Measurements from ENCODE around the gene PARD3.

The PARD3 gene

DNA sequence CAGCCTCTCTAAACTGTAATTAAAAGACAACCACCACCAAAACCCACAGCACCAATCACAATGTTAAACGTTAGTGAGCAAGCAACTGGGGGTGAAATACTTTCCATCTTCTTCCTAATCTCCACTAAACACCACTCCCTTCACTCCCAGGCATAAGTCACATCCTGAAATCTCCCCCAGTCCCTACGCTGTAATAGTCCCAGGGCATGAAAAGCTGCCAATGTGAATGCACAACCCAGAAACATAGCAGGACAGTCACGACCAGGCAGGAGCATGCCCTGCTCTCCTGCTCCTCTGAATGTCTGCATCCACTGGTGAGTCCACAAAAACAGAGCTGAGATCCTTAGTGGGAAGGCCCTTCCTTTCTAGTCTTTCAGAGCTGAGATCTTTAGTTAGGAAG lies 288.9 kb downstream of the PARD3 start:
- DNase-seq, result no peak

DNA sequence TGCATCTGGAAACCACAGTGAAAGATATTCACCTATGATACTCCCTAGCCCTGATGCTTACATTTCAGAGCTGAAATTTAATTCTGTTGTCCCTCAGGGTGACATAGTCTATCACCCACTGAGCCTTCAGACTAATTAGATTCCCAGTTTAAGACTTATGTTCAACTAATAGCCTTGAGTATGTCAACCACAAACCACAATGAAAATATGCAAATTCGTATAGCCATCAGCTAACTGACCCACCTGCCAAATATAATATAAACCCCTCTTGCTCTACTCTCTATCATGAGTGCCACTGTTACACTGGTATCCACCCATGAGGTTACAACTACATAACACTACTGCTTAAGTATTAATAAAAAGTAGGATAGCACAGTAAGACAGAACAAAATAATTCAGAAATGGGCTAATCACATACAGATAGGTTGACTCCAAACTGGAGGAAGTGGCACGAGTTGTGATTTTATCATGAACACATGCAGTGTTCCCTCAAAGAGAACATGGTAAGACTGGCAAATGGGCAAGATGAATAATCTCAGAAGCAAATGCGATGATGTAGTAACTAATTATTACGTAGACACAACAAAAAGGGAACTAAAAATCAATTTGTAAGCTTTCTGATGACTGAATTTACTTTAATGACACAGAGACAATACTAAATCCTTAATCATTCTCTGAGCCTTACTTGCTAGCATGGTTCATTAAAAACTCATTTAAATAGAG lies 290.6 kb downstream of the PARD3 start:
- no peak for DNase-seq

DNA sequence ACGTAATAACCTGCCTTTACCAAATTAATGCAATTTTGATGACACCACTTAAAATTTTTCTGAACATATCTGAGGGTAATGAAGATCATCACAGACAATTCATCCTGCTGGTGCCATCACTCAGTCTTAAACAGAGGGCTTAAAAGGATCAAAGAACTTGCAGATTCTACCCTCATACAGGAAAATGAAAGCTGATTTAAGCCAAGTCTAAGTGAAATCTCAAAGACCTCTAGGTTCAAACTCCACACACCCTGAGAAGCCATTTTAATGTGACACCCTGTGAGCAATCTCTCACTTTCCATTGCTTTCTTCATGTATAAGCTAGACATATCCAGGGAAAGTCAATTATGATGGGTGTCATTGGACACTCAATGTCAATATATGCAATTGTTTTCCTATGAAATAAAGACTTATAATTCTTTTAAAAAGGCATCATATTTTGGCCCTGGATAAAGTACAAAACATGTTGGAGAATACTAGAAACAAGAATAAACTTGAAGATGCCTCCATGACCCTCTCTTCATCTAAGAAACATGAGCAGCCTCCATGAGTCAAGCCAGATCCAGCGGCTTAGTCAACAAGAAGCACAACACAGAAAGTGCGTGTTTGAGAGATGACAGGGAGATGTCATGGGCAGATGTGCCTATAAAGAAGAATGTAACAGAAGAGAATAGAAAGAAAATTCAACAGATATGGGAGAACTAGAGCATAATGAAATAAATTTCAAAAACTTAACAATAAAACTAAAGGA lies 291.9 kb downstream of the PARD3 start:
- DNase-seq, result no peak

GRCh38 chr10:34522546-34522945 lies 292.6 kb downstream of the PARD3 start:
- DNase-seq, result no peak

DNA sequence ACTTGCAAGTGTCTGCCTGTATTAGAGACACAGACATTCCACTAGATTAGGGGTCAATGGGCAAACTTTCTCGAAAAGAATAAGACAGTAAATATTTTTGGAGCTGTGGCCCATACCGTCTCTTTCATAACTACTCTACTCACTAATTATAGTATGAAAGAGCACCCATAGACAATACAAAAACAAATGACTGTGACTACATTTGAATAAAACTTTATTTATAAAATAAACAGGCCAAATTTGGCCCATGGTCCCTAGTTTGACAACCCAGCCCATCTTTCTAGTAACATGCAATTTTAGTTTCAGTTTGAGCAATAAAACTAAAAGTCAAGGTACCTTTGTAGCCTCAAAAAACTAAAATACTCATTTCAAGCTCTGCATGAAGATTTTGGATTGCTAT lies 294.6 kb downstream of the PARD3 start:
- no peak for DNase-seq

DNA sequence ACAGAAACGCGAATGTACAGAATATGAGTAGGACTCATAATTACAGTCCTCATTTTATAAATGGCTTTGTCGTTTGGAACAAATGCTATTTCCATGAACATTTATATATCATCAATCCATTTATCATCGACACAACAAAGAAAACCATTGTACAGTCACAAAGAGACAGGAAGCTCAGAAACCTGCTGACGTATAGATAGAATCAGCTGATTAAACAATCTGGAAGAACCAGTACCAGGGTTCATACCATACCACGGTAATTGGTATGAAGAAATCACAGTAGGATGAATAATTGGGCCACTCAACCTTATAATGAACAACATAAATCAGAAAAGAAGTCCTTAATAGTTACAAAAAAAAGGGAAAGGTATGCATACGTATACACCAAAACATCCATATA lies 295.0 kb downstream of the PARD3 start:
- no peak for DNase-seq

DNA sequence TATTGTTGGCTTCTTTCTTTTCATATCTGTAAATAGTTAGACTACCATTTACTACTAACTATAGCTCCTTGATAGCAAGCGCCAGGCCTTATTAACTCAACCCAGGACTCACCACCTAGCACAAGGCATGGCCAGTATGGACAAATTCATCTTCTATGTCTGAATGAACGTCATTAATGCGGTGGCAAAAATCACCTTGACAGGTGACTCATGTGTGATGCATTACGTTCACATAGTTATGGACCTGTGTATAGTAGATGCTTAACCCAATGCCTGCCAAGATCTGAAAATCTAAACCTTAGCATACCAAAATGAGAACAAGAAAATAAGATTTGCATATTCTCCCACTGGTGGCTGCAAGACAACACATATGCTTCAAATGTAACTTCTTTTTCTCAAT lies 300.8 kb downstream of the PARD3 start:
- no peak for DNase-seq

DNA sequence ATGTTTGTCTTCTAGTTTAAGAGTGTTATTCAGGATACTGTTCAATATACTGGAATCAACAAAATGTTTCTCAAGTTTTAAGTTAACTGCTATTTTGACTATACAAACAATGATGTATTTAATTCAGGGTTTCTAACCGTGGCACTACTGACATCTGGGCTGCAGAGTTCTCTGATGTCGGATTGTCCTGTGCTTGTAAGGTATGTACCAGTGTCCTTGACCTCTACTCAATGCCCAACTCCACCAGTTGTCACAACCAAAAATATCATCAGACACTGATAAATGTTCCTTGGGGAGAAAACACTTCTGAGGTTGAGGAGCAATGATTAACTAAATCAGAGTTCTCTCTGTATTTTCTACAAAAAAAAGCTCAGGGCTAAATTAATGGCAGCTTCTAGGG lies 301.5 kb downstream of the PARD3 start:
- no peak for DNase-seq

DNA sequence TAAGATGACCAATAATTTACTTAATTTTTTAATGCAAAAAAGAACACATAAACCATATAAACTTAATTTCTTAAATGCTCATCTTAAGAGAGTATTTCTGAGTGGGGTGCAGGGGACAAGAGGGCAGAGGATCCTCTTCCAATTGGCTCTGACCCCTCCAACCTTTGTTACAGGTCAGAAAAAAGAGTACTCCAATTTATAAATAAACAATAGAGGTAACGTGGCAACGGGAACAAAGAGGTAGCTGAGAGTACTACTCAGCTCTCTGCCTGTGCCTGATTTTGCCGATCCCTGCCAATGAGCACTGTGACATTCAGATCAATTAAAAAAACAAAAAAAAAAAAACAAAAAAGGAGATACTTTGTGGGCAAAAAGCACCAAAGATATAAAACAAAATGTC lies 307.9 kb downstream of the PARD3 start:
- no peak for DNase-seq

- no peak for DNase-seq
Observed at GRCh38 chr10:34506786-34507185, 308.3 kb downstream of the PARD3 start.

DNA sequence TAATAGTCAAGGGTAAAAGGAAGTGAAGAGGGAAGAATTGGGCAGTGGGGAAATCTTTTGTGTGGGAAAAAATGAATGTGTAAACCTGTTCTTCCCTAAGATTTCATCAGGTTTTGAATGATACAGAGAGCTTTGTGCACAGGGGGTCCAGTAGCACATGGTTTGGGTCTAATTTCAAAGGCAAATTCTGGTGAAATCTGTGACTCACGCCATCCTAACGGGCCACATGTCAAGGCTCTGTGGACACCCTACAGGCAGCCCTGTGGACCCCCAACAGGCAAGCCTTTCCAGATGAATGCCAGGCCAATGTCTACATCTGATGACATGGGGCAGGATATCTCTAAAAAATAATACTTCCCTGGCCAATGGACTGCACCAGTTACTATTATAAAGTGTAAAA lies 309.8 kb downstream of the PARD3 start:
- DNase-seq, result no peak

DNA sequence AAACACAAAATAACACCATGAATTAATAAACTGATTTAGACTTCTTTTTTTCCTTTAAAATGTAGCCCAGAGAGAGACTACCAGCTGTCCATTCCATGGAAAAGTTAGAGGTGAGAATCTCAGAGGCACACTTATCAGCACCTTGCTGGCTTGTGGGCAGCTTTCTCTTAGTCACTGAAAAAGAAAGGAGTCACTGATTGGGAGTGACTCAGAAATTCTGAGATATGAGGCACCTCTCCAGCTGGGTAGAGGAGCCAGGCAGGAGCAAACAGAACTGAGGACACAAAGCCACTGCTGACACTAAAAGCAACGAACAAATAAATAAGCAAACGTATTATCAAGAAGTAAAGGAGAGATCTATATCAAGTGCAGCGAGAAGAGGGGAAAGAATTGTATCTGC lies 310.6 kb downstream of the PARD3 start:
- no peak for DNase-seq

DNA sequence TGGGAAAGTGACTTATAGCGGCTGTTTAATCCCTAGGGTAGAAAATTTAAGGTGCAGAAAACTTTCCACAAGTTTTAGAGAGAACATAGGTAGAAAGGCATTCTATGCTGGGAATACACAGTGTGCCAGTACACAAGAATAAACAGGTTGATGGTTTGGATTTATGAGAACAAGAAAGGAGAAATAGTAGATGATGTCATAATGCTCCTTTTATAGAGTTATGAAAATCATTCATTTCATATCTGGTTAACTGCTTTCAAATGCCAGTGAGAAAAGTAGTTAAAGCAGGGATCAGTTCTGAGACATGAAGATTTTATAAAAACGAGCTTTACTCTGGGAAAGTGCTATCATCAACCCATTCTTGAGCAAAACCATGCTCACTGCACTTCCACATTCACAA lies 311.4 kb downstream of the PARD3 start:
- no peak for DNase-seq

DNA sequence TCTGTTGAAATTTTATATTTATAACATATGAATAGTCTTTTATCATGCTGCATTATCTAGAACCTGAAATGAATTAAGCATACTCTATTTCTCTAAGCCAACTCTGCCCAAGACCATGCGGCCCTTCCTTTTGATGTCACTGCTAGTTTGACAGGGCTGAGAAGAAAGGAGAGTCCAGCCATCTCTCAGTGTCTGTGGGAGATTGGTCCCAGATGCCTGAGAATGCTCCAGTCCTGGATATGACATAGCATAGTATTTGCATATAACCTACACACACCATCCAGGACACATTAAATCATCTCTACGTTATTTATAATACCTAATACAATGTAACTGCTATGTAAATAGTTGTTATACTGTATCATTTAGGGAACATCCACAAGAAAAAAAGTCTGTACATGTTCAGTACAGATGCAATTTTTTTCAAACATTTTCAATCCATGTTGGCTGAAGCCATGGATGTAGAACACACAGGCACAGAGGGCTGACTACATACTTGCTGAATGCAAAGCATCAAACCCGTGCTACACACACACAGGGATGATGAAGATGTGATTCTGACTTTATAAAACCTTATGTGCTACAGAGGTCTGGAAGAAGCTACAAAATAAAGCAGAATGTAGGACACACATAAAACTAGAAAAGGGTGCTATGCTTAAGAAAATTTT lies 315.4 kb downstream of the PARD3 start:
- no peak for DNase-seq

DNA sequence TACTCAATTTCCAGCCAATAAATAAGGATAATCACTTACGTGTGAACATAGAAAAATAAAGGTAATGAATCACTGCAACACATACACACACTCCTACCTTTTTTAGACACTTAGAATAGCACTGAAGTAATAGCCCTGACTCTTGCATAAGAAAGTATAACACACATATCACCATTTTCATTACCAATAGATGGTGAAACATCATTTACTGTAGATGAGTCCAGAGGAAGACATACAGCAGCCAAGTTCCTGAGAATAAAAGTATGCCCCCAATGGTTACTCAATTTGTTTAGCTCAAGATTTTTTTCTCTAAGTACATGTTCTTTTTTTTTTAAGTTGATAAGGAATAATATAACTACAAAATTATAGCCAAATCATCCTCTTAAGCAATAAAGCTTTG lies 316.3 kb downstream of the PARD3 start:
- no peak for DNase-seq

- no peak for DNase-seq
Observed at GRCh38 chr10:34495938-34496337, 319.2 kb downstream of the PARD3 start.

GRCh38 chr10:34494012-34494411 lies 321.1 kb downstream of the PARD3 start:
- no peak for DNase-seq

DNA sequence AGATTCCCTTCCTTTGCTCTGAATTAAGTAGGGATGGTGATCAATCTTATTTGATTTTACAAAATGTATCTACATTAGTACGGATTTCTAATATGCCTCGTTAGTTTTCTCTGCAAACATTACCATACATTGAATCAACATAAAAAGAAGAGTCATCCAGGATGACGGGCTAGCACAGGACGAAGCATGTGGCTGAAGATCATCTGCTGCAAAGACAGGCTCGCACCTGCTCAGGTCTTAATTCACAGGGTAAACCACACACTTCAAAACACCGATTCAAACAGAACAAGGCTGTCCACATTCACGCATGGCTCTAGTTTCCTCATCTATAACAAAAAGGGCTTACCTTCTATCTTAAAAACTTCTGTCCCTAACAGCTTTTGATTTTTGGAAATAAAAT lies 323.0 kb downstream of the PARD3 start:
- DNase-seq, result no peak

GRCh38 chr10:34491678-34492077 lies 323.4 kb downstream of the PARD3 start:
- no peak for DNase-seq

DNA sequence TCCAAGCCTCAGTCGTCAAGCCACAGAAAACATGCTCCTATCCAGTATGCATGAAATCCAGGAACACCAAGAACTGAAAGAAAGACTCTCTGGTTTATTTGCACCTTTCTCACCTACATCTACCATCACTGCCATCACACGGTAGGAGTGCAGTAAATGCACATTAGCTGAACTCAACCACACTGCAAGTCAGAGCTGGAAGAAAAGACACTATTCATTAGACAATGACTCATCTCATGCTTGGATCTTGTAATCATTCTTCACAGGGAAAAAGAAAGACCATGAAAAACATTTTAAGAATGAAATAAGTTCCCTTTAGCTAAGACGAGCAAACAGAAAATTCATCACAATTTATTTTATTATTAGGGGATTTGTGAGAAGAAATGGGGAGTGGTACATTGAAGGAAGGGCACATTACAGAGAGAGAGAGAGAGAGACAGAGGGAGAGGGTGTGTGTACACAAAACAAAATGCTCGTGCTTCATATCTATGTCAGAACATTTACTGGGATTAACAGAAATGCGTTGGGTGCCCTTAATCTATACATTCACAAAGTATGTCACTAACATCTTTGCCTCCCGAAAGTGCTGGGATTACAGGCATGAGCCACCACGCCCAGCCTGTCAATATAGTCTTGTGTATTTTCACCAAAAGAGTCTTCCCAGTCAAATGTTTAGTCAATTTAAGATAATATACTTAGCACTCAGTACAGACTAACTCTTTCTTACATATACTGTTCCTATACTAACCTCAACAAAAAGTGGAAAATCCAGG lies 324.9 kb downstream of the PARD3 start:
- DNase-seq, result no peak

DNA sequence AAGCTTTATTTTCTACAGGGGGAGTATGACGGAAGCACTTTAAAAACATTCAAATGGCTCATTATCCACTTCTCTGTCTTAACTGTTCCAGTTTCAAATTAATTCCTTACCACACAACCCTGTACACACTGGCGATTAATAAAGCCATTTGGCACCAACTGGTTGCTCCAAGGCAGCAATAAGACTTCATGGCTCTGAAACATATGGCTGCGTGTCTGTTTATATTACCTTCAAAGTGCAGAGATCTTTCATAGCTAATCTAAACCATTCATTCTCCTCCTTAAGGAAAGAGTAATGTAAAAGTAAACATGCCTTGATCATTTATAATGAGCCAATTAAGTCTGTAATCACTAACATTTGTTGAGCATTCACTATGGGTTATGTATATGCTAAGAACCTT lies 325.7 kb downstream of the PARD3 start:
- no peak for DNase-seq

GRCh38 chr10:34488476-34489130 lies 326.5 kb downstream of the PARD3 start:
- no peak for DNase-seq

DNA sequence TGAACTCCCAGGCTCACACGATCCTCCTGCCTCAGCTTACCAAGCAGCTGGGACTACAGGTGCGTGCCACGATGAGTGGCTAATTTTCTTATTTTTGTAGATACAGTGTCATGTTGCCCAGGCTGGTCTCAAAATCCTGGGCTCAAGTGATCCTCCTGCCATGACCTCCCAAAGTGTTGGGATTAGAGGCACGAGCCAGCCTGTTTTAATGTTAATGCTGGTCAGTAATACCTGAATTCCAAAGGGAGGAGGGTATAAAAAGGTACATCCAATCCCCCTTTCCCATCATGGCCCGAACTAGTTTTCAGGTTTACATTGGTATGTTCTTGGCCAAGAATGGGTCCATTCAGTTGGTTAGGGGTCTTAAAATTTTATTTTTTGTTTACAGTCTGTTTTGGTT lies 329.1 kb downstream of the PARD3 start:
- no peak for DNase-seq

Measured in CD4-positive, alpha-beta T cell treated with Interferon gamma for 1 hour (primary cell).